Measurements from ENCODE around the gene VPS13D. TPM values are rescaled to one million over a fixed set of nuclear protein-coding genes. Genes with fewer than 3 reads are reported as not detected.

VPS13D gene
- polyA plus RNA-seq, 1 of the 3 experiments (the other 2 are of a cell fraction), result 15.0 TPM

- H2AFZ ChIP-seq (ENCODE audit: low read depth), result no peak overlapping the region
- no peak overlapping the region for H3K9ac ChIP-seq
- 88% methylated on average over 5 of the region's 5 CpGs for WGBS (ENCODE audit: low lambda C conversion rate)
- no peak overlapping the region for H3K4me3 ChIP-seq (ENCODE audit: low read depth in 2 of 2, low read length in 1 of 2)
- no peaks in the 10 kb centered on the region for H3F3A ChIP-seq (replicated peaks; ENCODE audit: insufficient read depth)
- peaks cover 0 to 24% of the 10 kb centered on the region in 2 experiments; a peak in 2 of 4 replicates for H3K4me1 ChIP-seq (ENCODE audit: control insufficient read depth in 1 of 2, insufficient read depth in 2 of 2, low read depth in 1 of 2, low read length in 1 of 2)
- H3K27me3 ChIP-seq (ENCODE audit: insufficient read depth), result no peaks in the 10 kb centered on the region
- no peaks in the 10 kb centered on the region for H3K79me2 ChIP-seq (ENCODE audit: insufficient read depth)
- ChIA-PET CTCF (interaction anchor here (1.4 kb wide), 1 partner anchor 32 kb away, joined by 3 read pairs; no protein-coding TSS in a partner anchor), POLR2A (interaction anchor here (0.7 kb wide), 1 partner anchor 868 kb away, joined by 3 read pairs; the partner anchor contains the start of gene DISP3)
- no peaks in the 10 kb centered on the region for H3K9me2 ChIP-seq
- no peak for DNase-seq
- TF ChIP-seq MEF2A (IDR thresholded peaks at IDR 0.05; ENCODE audit: borderline replicate concordance, low read depth) (no peak), JUND (IDR thresholded peaks at IDR 0.05) (no peak), NRF1 (IDR thresholded peaks at IDR 0.05; ENCODE audit: low read depth, low read length) (no peak), USF2 (IDR thresholded peaks at IDR 0.05; ENCODE audit: borderline replicate concordance, low read depth, low read length) (no peak), SIN3A (IDR thresholded peaks at IDR 0.05; ENCODE audit: borderline replicate concordance, low read depth, low read length) (no peak), CTCF (IDR thresholded peaks at IDR 0.05) (no peak), TAF1 (IDR thresholded peaks at IDR 0.05; ENCODE audit: borderline replicate concordance, low read depth, low read length) (no peak), EZH2phosphoT487 (IDR thresholded peaks at IDR 0.05; ENCODE audit: borderline replicate concordance, low read depth) (no peak), EP300 (IDR thresholded peaks at IDR 0.05; ENCODE audit: borderline replicate concordance in 1 of 2, low read depth in 1 of 2, low read length in 1 of 2) (no peak), POLR2AphosphoS5 (IDR thresholded peaks at IDR 0.05; ENCODE audit: low read depth, low read length) (no peak), FOXM1 (IDR thresholded peaks at IDR 0.05; ENCODE audit: low read depth) (no peak), RCOR1 (IDR thresholded peaks at IDR 0.05; ENCODE audit: low read length) (no peak), GATA2 (CRISPR knock-in tag; IDR thresholded peaks at IDR 0.05) (no peak), NFIC (IDR thresholded peaks at IDR 0.05; ENCODE audit: borderline replicate concordance) (no peak)
- H3K36me3 ChIP-seq (replicated peaks in 1 of 2; ENCODE audit: control insufficient read depth in 1 of 2, insufficient read depth in 2 of 2, low read length in 1 of 2), result peaks cover 59 to 69% of the 10 kb centered on the region in 2 experiments
- no peaks in the 10 kb centered on the region for H4K20me1 ChIP-seq (ENCODE audit: insufficient read depth)
- H3K4me2 ChIP-seq, result no peak overlapping the region
- no peak overlapping the region for H3K27ac ChIP-seq (ENCODE audit: low read depth in 2 of 2, low read length in 1 of 2)
- H3K9me3 ChIP-seq, result peaks cover 5% of the 10 kb centered on the region; the same call in 1 of the 2 replicates
Measured at GRCh38 chr1:12346483-12347151, 116.8 kb downstream of the VPS13D start.

- CTCF ChIA-PET, result interaction anchor here (1.4 kb wide), 1 partner anchor 34 kb away, joined by 3 read pairs; no protein-coding TSS in a partner anchor
- peaks cover 58 to 63% of the 10 kb centered on the region in 2 experiments for H3K36me3 ChIP-seq (replicated peaks in 1 of 2; ENCODE audit: control insufficient read depth in 1 of 2, insufficient read depth in 2 of 2, low read length in 1 of 2)
Measured at GRCh38 chr1:12348113-12348512, 118.3 kb downstream of the VPS13D start.

More at GRCh38 chr1:12348113-12348512, 118.3 kb downstream of the VPS13D start:
- Histone ChIP-seq H3K9ac (no peak overlapping the region), H3K9me2 (no peaks in the 10 kb centered on the region), H3K27me3 (ENCODE audit: insufficient read depth) (no peaks in the 10 kb centered on the region), H3K27ac (ENCODE audit: low read depth in 2 of 2, low read length in 1 of 2) (no peak overlapping the region), H3K4me1 (ENCODE audit: control insufficient read depth in 1 of 2, insufficient read depth in 2 of 2, low read depth in 1 of 2, low read length in 1 of 2) (peaks cover 0 to 15% of the 10 kb centered on the region in 2 experiments; a peak in 2 of 4 replicates), H3K4me3 (ENCODE audit: low read depth in 2 of 2, low read length in 1 of 2) (no peak overlapping the region), H3F3A (replicated peaks; ENCODE audit: insufficient read depth) (no peaks in the 10 kb centered on the region), H4K20me1 (ENCODE audit: insufficient read depth) (no peaks in the 10 kb centered on the region), H3K9me3 (peaks cover 5% of the 10 kb centered on the region; the same call in 1 of the 2 replicates), H3K4me2 (no peak overlapping the region), H3K79me2 (ENCODE audit: insufficient read depth) (no peaks in the 10 kb centered on the region), H2AFZ (ENCODE audit: low read depth) (no peak overlapping the region)
- 100% methylated on average over 1 of the region's 1 CpG for WGBS (ENCODE audit: low lambda C conversion rate)
- TF ChIP-seq RAD21 (IDR thresholded peaks at IDR 0.05; ENCODE audit: low read length), result no peak
- no peak for TF ChIP-seq YY1 (IDR thresholded peaks at IDR 0.05; ENCODE audit: low read depth)
- no peak for TF ChIP-seq GABPA (IDR thresholded peaks at IDR 0.05; ENCODE audit: low read depth)
- TF ChIP-seq EZH2phosphoT487 (IDR thresholded peaks at IDR 0.05; ENCODE audit: borderline replicate concordance, low read depth), result no peak
- TF ChIP-seq GATA2 (CRISPR knock-in tag; IDR thresholded peaks at IDR 0.05), result no peak
- no peak for TF ChIP-seq NRF1 (IDR thresholded peaks at IDR 0.05; ENCODE audit: low read depth, low read length)
- TF ChIP-seq RFX5 (IDR thresholded peaks at IDR 0.05; ENCODE audit: low read length), result no peak
- TF ChIP-seq RXRA (IDR thresholded peaks at IDR 0.05; ENCODE audit: borderline replicate concordance, low read depth), result no peak
- POLR2A ChIA-PET, result no interaction called here
- DNase-seq, result no peak

All from SK-N-SH (cell line).